Embryonic facial prominence (tissue), 1 donor: Measurements from ENCODE around the gene FGF10.

Source experiments
- DNase-seq: peaks from one replicate; pipeline ENCODE4 v3.0.0-alpha.2; 2016; ENCODE audit errors: extremely low spot score

The FGF10 gene

DNA sequence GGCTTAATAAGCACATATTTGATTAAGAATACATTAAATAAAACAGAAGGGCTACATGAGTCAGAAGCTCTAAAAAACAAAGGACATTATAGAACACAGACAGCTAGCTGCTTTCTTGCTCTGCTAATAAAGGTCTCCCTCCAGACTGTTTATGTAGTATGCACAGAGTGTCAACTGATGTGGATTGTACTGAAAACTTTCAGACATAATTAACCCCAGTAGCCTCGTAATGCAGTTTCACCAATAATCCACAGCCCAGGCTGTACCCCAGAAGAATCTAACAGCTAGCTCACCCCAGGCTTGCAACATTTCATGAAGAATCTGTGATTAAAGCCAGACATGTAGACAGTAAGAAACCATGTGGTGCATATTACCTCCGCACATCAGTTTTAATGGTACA is 30.8 kb downstream of the FGF10 start:
- no peak for DNase-seq

DNA sequence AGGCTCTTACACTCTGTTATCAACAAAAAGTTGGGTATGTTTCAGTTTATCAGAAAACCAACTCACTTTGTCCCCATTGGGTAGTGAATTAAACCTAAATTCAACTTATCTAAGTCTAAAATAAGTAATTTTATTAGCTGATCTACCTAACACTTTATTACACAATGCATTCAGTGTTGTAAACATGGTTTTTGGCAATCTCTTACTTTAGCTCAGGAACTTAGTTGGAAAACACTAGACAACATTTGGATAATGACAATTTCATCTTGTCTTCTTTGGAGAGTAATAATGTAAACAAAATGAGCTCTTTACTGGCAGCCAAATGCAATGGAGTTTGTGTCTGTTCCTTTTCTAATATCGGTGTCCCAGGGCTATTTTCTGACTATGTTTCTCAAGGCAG is 33.0 kb downstream of the FGF10 start:
- no peak for DNase-seq

- no peak for DNase-seq
These were observed 43.3 kb downstream of the FGF10 start for GRCh38 chr5:44345871-44346270.

DNA sequence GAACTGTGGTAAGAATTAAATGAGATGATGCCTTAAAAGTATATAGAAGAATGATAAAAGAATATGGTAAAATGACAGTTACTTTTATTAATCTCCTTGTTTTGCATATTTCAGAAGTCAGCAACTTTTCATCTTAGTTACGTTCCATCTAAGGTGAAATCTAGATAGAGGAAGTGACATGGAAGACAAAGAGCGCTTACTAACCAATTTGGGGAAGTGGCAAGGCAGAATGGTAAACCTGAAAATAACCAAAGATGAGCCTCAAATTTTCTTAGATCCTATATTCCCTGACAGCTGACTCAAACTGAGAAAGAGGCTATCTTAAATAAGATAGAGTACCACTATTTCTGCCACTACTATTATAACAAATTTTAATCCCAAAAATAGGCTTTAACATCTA is 52.5 kb downstream of the FGF10 start:
- no peak for DNase-seq

GRCh38 chr5:44334622-44335021 is 54.6 kb downstream of the FGF10 start:
- DNase-seq, result no peak

- no peak for DNase-seq
These were observed 56.8 kb downstream of the FGF10 start for GRCh38 chr5:44332285-44332971.

DNA sequence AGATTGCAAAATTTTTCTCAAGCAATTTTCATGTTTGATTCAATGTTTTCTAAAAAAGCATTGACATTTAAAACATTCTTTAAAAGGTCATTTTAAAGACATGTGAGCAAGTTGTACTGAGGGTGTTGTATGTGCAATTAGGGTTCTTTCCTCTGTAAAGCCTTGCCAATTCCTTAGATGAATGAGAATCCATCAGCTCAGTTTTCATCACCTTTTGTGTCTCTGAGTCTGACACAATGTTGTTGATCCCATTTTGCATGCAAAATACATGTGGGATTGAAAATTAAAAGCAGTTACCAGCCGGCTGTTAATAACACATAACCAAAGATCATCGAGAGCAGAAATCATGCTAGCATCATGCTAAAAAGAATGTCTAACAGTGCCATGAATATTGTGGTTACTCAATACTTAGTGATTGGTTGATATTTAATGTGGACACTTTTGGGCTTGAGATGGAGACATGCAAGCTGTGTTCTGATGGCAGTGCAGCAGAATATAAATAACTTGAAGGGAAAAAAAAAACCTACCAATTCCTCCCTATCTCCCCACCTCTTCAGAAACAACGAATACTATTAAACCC is 57.7 kb downstream of the FGF10 start:
- no peak for DNase-seq

GRCh38 chr5:44329716-44330115 is 59.5 kb downstream of the FGF10 start:
- no peak for DNase-seq

GRCh38 chr5:44321144-44321725 is 68.0 kb downstream of the FGF10 start:
- DNase-seq, result no peak

GRCh38 chr5:44320188-44320587 is 69.0 kb downstream of the FGF10 start:
- no peak for DNase-seq

GRCh38 chr5:44318883-44319282 is 70.3 kb downstream of the FGF10 start:
- DNase-seq, result no peak

- no peak for DNase-seq
These were observed 76.8 kb downstream of the FGF10 start for GRCh38 chr5:44312374-44312773.

GRCh38 chr5:44300551-44300950 is 88.7 kb downstream of the FGF10 start:
- DNase-seq, result no peak

DNA sequence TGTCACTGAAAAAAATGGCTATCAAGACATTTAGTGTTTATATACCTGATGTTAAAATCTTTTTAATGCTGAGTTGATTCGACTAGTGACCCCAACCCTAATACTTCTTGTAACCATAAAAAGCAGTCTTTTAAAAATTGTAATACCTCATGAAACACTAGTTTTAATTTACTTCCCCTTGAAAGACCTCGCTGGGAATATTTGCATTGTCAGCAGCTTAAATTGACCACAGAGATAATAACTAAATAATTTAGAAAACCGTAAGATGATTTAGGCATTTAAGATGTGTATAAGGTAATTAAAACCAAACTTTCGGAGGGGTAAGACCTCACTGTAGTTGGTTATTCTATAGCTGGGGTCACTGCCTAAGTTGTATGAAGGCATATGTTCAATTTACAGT is 89.8 kb downstream of the FGF10 start:
- DNase-seq, result no peak

- peak; percentile 45 for DNase-seq
These were observed 94.7 kb downstream of the FGF10 start for GRCh38 chr5:44294516-44294915.

DNA sequence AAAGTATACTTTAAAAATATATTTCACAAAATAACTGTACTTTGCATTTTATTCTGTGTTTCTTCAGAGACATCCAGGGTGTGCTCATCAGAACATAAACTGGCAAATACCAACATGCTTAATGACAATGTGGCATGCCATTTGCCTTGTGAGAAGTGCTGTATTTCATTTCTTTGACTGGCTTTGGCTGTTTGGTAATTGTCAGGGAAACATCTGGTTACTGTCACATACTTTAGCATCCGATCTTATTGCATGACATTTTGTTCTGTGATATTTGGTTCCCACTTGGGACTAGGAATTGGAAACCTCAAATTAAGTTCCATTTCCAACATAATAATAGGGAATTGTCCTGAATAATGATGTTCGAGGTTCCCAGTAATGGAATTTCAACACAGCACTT is 96.5 kb downstream of the FGF10 start:
- DNase-seq, result no peak

GRCh38 chr5:44278469-44278868 is 110.8 kb downstream of the FGF10 start:
- DNase-seq, result no peak

GRCh38 chr5:44275908-44276307 is 113.3 kb downstream of the FGF10 start:
- DNase-seq, result no peak

GRCh38 chr5:44275329-44275728 is 113.9 kb downstream of the FGF10 start:
- no peak for DNase-seq

DNA sequence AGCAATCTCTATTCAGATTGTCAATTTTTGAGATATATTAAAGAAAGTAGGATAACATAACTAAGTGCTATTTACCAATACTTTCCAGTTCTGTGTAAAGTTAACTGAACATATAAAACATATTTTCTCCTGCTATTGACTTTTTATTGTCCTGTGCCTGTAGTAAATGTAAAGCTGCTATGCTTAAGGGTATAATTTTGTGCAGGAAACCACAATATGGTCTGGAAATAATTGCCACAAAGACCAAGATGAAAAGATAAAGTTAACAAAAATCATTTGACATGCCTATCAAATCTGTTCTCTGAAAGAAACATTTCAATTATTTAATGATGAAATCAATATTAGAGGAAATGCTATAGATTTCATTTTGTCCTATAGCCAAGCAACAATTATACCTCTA is 121.3 kb downstream of the FGF10 start:
- DNase-seq, result no peak

DNA sequence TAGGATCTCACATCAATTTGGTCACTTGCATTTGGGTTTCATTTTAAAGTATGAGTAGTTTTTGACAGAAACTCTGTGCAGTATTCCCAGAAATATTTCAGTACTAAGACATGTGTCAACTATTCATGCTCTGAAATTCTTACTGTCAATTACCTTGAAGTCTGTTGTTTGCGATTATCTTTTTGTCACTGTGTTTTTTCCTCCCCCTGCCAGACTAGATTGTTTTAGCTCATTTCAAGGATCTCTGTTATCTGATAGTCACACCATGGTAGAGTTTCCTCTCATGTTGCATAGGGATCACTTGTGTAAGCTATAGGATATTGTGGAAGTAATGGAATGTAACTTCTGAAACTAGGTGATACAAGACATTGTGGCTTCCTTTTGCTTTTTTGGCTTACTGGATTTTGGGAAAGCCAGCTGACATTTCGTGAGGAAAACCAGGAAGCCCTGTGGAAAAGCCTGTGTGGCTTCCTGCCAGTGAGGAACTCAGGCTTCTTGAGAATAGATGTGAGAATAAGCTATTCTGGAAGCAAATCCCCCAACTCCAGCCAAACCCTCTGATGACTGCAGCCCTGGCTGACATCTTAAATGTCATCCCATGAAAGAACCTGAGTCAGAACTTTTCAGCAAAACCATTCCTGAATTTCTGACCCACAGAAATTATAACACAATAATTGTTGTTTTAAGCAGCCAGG is 122.2 kb downstream of the FGF10 start:
- no peak for DNase-seq

DNA sequence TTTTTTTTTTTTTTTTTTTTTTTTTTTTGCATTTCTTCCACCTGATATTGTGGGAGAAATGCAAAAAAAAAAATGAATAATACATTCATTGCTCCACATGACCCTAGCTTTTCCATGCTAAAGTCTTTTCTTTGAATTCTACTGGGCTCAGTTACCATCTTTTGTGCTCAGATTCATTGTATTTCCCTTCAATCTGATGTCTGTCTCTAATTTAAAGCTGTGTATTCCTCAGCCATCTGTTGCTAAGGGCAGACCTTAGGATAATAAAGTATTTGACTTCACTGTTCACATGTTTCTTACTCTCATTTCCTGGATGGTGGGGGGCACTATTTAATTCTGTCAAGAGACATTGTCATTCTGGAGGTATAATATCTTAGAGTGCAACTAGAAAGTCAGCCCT is 123.5 kb downstream of the FGF10 start:
- DNase-seq, result no peak

DNA sequence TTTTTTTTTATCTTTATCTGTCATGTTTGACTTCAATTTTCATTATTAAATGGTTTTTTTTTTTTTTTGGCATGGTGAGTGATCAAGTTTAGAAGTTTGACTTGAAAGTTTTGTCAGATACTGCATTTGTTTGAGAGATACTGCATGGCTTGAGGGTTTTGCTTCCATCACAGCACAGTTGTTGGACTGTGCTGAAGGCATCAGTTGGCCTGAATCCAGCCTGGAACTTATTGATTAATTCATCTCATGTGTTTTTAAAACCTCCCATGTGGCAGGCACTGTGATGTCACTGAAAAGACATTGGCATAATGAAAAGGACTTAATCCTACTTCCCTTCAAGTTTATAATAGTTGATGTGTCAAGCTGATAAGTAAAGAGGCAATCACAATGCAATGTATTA is 128.4 kb downstream of the FGF10 start:
- DNase-seq, result no peak
